Measurements from ENCODE around the gene LILRB2.

GRCh38 chr19:54268936-54269335, 12.0 kb downstream of the LILRB2 start:
- TF ChIP-seq CTCF (IDR thresholded peaks at IDR 0.05; ENCODE audit: extremely low read depth in 1 of 2, insufficient read depth in 1 of 2, low read depth in 1 of 2, low read length in 2 of 2) (no peak), POLR2AphosphoS5 (IDR thresholded peaks at IDR 0.05; ENCODE audit: insufficient read depth, low read depth, low read length) (no peak), MAX (IDR thresholded peaks at IDR 0.05; ENCODE audit: insufficient read depth, insufficient read length) (no peak), POLR2A (IDR thresholded peaks at IDR 0.05; ENCODE audit: low read depth, low read length) (no peak), EZH2 (IDR thresholded peaks at IDR 0.05; ENCODE audit: borderline replicate concordance, low read depth, low read length, severe bottlenecking) (no peak), MYC (IDR thresholded peaks at IDR 0.05; ENCODE audit: low read depth, low read length) (no peak), JUN (IDR thresholded peaks at IDR 0.05; ENCODE audit: borderline replicate concordance, insufficient read depth, insufficient read length, low read depth) (no peak)

Data from endothelial cell of umbilical vein (primary cell).